ENCODE measurements around the gene LKAAEAR1. TPM values are rescaled to one million over a fixed set of nuclear protein-coding genes. Genes with fewer than 3 reads are reported as not detected.
A peak's percentile ranks its signal among the peaks of the same experiment; 100 is the strongest.

The LKAAEAR1 gene
- total and polyA plus RNA-seq, 2 of the 4 experiments (the other 2 are of a cell fraction), result 0.21 TPM; not detected in 1

GRCh38 chr20:64067005-64067632 lies 17.1 kb downstream of the LKAAEAR1 start:
- Histone ChIP-seq H2AK5ac (ENCODE audit: low read depth, low read length) (no peak overlapping the region), H3K36me3 (ENCODE audit: control insufficient read depth, insufficient read depth, low read length) (peaks cover 5% of the 10 kb centered on the region; the same call in 1 of the 2 replicates), H3K9ac (ENCODE audit: low read depth, low read length) (no peak overlapping the region), H2BK120ac (ENCODE audit: low read depth, low read length) (no peak overlapping the region), H3K18ac (ENCODE audit: low read depth, low read length) (no peak overlapping the region), H2BK20ac (ENCODE audit: low read depth, low read length) (no peak overlapping the region), H4K5ac (ENCODE audit: low read depth, low read length) (no peak overlapping the region), H2AK9ac (replicated peaks; ENCODE audit: low read depth, low read length, poor library complexity) (peak overlapping the region; percentile 81), H4K91ac (ENCODE audit: insufficient read depth, low read depth, low read length) (no peak overlapping the region), H3K4me3 (ENCODE audit: insufficient read depth, low read depth, low read length) (no peak overlapping the region), H3K23ac (ENCODE audit: low read depth, low read length) (no peak overlapping the region), H3K79me1 (ENCODE audit: low read depth in 1 of 2, low read length in 2 of 2) (peaks cover 9 to 35% of the 10 kb centered on the region in 2 experiments; a peak in 3 of 4 replicates), H3K4me2 (ENCODE audit: low read depth, low read length) (no peak overlapping the region), H3K4ac (ENCODE audit: low read depth, low read length) (no peak overlapping the region), H2AFZ (replicated peaks; ENCODE audit: low read length, poor library complexity) (no peak overlapping the region), H3K9me3 (ENCODE audit: control insufficient read depth, insufficient read depth, low read length) (no peaks in the 10 kb centered on the region), H3K56ac (ENCODE audit: extremely low read depth, insufficient read depth, low read length) (no peak overlapping the region), H2BK15ac (ENCODE audit: low read depth, low read length) (no peak overlapping the region; the same call in 2 of the 3 replicates), H3K9me1 (ENCODE audit: insufficient read depth, low read length) (peaks cover 16% of the 10 kb centered on the region), H4K20me1 (ENCODE audit: insufficient read depth, low read length) (peaks cover 15% of the 10 kb centered on the region), H3K27ac (ENCODE audit: insufficient read depth, low read length) (no peak overlapping the region), H3K4me1 (ENCODE audit: control insufficient read depth, insufficient read depth, low read length) (peaks cover 25% of the 10 kb centered on the region), H4K8ac (ENCODE audit: low read depth in 2 of 2, low read length in 2 of 2) (no peak overlapping the region), H3K14ac (replicated peaks; ENCODE audit: low read depth, low read length) (no peak overlapping the region), H3K27me3 (ENCODE audit: control insufficient read depth, insufficient read depth, low read length) (no peaks in the 10 kb centered on the region), H2BK5ac (ENCODE audit: low read depth, low read length, poor library complexity, severe bottlenecking) (no peak overlapping the region)
- WGBS, 2 experiments (ENCODE audit: extremely low coverage in 2 of 2, insufficient read length in 1 of 2), result 94% methylated on average over 5 of the region's 6 CpGs; no CpG with 5 or more reads in 1 of the 2 experiments
- BruUV-seq (replicated peaks), result no TSS peak
- dilution Hi-C loops (cut with HindIII; ENCODE audit: low sequenced_read_pairs, unreplicated experiment) (no loop called here), in situ Hi-C loops (cut with MboI; ENCODE audit: low sequenced_read_pairs) (no loop called here), intact Hi-C loops (cut with micrococcal nuclease) (no loop called here)
- ChIA-PET POLR2A (ENCODE audit: unreplicated experiment) (no interaction called here), CTCF (no interaction called here)
- DNase-seq, result no peak
- TF ChIP-seq BHLHE40 (IDR thresholded peaks at IDR 0.05; ENCODE audit: low read depth, low read length), result no peak
- TF ChIP-seq CTCF (conservative IDR thresholded peaks at IDR 0.05; ENCODE audit: low read depth, low read length), result no peak
- TF ChIP-seq FOS (IDR thresholded peaks at IDR 0.05; ENCODE audit: low read depth, low read length), result no peak
- no peak for TF ChIP-seq NFE2L2 (IDR thresholded peaks at IDR 0.05; ENCODE audit: low read depth, low read length)
- no peak for TF ChIP-seq CHD1 (IDR thresholded peaks at IDR 0.05; ENCODE audit: low read depth, low read length)
- TF ChIP-seq CEBPB (IDR thresholded peaks at IDR 0.05; ENCODE audit: low read depth, low read length), result no peak
- TF ChIP-seq RCOR1 (IDR thresholded peaks at IDR 0.05; ENCODE audit: insufficient replicate concordance, low read length), result no peak
- TF ChIP-seq POLR2A (IDR thresholded peaks at IDR 0.05; ENCODE audit: low read depth, low read length), result no peak
- TF ChIP-seq MAZ (IDR thresholded peaks at IDR 0.05; ENCODE audit: borderline replicate concordance, low read depth, low read length), result no peak
- no peak for TF ChIP-seq RAD21 (IDR thresholded peaks at IDR 0.05; ENCODE audit: low read length)
- no peak for TF ChIP-seq MXI1 (IDR thresholded peaks at IDR 0.05; ENCODE audit: borderline replicate concordance, low read depth, low read length)
- no peak for TF ChIP-seq MAFK (IDR thresholded peaks at IDR 0.05; ENCODE audit: low read depth, low read length)
- no peak for TF ChIP-seq ELK1 (IDR thresholded peaks at IDR 0.05; ENCODE audit: borderline replicate concordance, low read depth, low read length)
- TF ChIP-seq RFX5 (IDR thresholded peaks at IDR 0.05; ENCODE audit: low read depth, low read length), result no peak
- no peak for TF ChIP-seq SMC3 (IDR thresholded peaks at IDR 0.05; ENCODE audit: low read depth, low read length)
- TF ChIP-seq USF2 (IDR thresholded peaks at IDR 0.05; ENCODE audit: low read depth, low read length), result no peak
- ATAC-seq (ENCODE audit: low read depth), result no peak
